Liver (tissue), 3 donors: ENCODE results near the gene CPSF3.

Experiments
- CTCF ChIP-seq: fragments of 150-350 bp; IDR thresholded peaks from 2 replicates; pipeline ENCODE4 v1.5.1; 2017; ENCODE audit warnings: improper control_type of control experiment, low read depth, low read length; ENCODE audit not compliant: missing input control
- HNF4G ChIP-seq: IDR thresholded peaks from 2 replicates; pipeline ENCODE4 v1.6.1; 2016; ENCODE audit warnings: antibody characterized with exemption
- JUND ChIP-seq, 2 donors: IDR thresholded peaks; 2 replicates each; pipeline ENCODE4 v1.6.1; 2016; ENCODE audit warnings: antibody characterized with exemption in 2 of 2
- MAX ChIP-seq: IDR thresholded peaks from 2 replicates; pipeline ENCODE4 v1.6.1; 2016; ENCODE audit warnings: antibody characterized with exemption
- NR2F2 ChIP-seq: IDR thresholded peaks from 2 replicates; pipeline ENCODE4 v1.6.1; 2016; ENCODE audit warnings: antibody characterized with exemption
- RAD21 ChIP-seq, 2 donors: IDR thresholded peaks; 2 replicates each; pipeline ENCODE4 v1.6.1; 2016; ENCODE audit warnings: antibody characterized with exemption in 2 of 2, mild to moderate bottlenecking in 2 of 2
- RXRA ChIP-seq, 2 donors: IDR thresholded peaks; 2 replicates each; pipeline ENCODE4 v1.6.1; 2017 to 2018; ENCODE audit warnings: antibody characterized with exemption in 2 of 2, mild to moderate bottlenecking in 1 of 2
- SP1 ChIP-seq: IDR thresholded peaks from 2 replicates; pipeline ENCODE4 v1.6.1; 2018; ENCODE audit warnings: antibody characterized with exemption, mild to moderate bottlenecking
- YY1 ChIP-seq: IDR thresholded peaks from 2 replicates; pipeline ENCODE4 v1.6.1; 2016; ENCODE audit warnings: antibody characterized with exemption, mild to moderate bottlenecking
- donor health status: healthy.
- donor health status: healthy.

- TF ChIP-seq NR2F2 (no peak), MAX (no peak), CTCF (no peak), JUND (IDR thresholded peaks at IDR 0.05) (no peak), YY1 (no peak), RXRA (IDR thresholded peaks at IDR 0.05) (no peak), RAD21 (IDR thresholded peaks at IDR 0.05) (no peak), SP1 (no peak), HNF4G (no peak)
These were observed 69.5 kb downstream of the CPSF3 start for GRCh38 chr2:9492927-9493326.
